Measurements from ENCODE around the gene CUEDC1.
A peak's percentile ranks its signal among the peaks of the same experiment; 100 is the strongest.

The CUEDC1 gene

DNA sequence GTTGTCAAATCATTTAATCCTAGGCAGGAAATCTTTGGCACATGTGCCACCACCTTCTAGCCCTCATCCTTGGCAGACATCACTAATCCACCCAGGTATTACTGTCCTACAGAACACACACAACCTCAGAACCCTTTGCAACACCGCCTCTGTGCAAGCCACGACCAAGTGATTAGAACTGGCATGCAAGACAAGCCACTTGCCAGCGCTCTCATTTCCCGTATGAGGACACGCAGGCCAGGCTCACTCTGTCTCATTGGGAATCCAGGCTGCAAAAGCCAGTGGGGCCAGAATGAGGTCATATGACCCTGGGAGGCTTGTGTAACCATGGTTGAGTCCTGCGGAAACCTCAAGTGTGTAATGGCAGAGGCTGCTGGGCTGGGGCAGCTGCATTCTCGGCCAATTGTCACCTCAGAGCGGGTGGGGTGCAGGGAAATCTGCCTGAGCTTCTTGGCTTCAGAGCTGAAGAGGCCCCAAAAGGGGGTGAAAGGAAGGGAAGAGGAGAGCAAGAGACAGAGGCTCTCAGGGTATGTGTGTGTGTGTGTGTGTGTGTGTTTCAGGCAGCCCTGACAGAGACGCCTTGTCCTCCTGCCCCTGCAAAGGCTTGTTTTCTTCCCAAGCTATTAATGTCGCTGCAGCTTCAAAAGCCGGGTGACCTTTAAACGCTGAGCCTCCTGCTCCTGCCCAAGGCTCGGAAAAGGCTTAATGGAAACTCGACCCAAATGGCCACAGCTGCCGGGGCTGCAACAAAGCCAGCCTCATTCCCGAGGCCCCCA is 62.2 kb downstream of the CUEDC1 start:
- DNase-seq = peak; percentile 99

DNA sequence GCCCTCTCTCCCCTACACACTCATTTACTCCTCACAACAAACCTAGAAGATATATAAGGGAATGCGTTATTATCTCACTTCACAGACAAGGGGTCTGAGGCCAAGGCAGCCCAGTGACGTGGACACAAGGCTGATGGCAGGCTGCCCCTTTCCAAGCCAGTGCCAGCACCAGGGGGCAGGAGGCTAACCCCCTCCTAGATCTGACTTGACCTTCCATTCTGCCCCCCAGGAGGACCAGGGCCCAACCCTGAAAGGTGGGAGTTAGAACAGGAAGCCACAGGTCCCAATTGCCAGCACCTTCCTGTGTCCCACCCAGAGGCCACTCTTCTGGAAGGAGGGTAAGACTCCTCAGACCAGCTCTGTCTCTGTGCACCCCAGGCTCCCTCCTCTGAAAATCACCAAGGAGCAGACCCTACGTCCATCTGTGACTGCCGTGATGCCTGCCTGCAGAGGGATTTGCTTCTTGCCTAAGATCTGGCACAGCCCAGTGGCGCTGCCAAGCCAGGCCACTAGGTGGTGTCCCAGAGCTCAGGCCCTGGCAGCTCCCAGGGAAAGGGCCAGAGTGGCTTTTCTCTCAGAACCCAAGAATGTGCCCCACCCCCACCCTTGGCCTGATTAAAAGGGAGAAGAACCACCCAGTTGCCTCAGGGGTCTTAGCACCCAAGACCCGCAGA is 62.9 kb downstream of the CUEDC1 start:
- peak; percentile 70 to 71 for DNase-seq

DNA sequence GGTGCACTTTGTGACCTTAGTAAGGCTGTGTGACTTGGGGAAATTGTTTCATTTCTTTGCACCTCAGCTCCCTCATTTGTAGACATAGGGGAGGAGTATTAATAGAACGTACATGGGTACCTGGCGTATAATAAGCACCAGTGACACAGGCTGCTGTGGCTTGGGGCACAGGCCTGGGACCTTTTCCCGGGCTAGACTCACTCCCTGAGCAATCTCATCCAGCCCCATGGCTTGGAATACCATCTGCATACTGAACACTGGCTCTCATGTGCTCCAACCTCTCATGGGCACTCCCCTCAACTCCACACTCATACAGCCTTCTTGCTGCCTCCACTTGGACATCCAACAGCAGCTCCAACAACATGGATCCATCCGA is 64.4 kb downstream of the CUEDC1 start:
- no peak for DNase-seq

DNA sequence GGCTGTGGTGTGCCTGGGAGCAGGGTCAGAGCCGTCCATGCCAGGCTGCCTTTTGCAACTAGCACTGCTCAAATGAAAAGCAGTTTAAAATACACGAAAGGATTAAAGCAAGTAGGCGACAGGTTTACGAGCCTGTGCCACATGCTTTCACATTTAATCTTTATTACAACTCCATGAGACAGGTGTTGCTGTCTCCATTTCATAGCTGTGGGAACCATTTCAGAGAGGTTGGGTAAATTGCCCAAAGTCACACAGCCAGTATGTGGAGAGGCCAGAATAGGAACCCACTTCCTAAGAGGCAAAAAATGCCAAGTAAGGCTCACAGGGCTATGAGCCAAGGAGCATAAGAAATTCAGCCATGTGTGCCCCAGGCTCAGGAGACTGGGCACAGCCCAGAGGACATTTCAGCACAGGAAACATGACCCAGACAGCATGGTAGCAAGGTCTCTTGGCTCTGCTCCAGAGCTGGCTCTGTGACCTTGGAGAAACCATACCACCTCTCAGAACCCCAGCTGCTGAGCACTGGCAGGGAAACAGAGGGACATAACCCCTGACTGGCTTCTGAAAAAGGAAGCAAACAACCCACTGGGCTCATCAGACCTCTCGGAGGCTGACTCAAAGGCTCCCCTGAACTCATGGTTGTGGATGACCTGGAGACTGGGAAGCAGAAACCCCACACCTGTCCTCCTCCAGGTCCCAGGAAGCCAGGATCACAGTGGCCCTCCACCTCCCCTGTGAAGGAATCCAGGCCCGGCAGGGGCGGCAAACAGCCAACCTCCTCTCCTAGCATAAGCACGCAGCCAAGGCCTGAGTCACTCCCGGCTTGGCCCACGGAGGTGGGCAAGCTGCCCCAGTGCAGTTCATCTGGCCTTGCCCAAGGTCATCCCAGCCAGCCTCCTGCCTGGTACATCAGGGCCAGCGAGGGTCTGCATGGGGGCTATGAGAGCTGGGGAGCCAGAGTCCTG is 65.0 kb downstream of the CUEDC1 start:
- DNase-seq = peak; percentile 45 to 71

DNA sequence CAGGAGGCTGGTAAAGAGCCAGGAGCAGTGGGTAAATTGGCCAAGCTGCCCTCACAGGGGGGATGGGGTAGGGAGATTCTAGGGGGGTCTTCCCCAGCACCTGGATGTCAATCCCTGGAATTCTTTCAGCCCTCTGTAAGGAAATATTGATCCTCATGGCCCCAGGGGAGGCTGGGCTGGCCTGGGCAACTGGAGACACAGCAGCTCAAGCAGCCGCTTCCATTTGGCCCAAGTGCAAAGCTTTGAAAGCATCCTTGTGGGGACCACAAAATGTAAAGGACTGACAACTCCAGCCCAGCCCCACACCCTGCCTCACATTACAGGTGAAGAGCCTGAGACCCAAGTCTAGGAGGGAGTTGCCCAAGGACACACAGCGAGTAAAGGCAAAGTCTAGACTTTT is 66.0 kb downstream of the CUEDC1 start:
- DNase-seq = no peak

DNA sequence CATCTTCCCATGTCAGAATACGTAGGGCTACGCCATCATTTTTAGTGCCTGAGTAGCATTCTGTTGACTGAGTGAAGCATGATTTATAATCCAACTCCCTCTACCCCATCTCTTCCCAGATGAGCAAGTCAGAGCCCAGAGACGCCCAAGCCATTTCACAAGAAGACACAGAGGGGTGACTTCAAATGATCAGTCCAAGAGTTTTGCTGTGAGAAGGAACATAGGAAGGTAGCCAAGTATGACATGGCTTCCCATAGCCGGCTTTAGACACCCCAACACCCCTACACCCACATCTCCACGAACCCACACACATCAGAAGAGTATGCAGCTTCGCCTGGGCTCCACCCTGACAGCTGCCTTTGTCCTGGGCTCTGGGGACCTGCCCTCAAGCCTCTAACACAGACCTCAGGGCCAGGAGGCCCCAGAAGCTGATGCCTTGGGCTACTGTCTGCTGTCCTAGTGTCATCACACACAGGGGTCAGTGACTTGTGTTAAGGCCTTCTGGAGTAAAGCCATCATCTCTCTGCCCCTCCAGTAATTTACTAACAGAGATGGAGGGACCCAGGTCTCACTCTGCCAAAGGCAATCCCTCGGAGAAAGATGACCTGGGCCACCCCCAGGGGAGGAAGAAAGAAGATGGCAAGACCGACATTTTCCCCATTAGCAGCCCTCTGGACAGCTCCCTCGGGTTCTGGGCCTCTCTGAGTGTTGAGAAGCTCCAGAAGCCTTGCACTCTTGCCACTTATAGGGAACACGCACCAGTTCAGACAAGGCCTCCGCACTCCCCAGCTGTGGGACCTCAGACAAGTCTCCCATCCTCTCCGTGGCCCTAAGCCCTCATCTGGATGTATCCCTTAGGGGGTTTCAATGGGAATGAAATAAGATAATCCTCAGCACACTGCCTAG is 66.6 kb downstream of the CUEDC1 start:
- no peak for DNase-seq

DNA sequence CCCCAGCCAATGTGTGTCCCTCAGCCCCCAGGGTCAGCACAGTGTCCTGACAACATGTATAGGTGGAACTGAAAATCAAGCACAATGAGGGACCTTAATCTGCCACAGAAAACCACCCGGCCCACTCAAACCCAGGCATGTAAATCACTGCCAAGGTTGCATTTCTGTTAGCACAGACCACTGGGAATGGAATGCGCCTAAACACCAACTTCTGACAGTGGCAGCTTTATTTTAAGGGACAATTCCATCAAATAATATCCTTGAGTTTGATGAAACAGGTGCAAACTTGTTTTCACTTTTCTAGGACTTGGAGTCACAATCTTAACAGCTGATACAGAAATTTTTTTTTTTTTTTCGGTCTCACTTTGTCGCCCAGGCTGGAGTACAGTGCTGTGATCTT is 68.1 kb downstream of the CUEDC1 start:
- DNase-seq = no peak

DNA sequence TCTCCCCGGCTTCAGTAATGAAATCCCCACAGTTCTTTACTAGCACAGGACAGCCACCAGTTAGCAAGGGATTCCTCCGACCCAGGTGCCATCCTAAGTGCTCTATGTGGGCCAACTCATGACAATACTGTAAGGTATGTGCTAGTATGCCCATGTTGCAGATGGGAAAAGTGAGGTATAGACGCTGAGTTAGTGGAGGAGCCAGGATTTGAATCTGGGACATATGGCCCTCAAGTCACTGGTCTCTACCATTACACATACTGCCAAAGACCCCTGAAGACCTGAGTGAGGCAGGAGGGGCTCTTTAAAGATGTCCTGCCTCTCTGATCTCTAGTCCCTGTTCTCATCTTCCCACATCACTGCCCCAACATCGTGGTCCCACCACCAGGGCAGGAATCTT is 69.2 kb downstream of the CUEDC1 start:
- DNase-seq = no peak

DNA sequence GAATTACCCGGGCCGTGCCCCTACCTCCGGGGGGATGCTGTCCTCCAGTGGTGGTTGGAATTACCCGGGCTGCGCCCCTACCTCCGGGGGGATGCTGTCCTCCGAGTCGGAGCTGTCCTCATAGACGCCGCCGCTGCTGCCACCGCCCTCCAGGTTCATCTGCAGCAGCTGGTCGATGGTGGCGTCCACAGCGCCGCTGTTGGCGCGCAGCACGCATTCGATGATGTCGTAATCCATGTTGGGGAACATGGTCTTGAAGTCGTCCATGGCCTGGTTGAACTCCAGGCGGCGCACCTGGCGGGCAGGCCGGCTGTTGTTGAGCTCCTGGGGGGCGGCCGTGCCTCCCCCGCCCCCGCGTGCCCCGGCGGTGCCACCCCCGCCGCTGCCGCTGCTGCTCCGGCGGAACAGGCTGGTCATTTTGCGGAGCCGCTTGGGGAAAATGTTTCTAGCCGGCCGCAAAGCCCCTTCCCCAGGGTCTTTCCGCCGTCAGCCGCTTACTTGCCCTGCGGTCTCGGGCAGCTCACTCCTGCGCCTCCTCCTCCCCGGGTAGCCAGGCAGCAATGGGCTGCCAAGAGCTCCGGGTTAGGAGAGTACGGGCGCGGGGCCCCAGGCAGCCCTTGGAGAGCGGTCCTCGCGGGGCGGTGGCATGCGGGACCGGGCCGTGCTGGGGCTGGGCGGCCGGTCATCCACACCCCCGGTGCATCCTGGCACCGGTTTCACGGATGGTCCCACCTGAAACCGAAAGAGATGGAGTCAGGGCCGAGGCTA is 69.9 kb downstream of the CUEDC1 start:
- no peak for DNase-seq

DNA sequence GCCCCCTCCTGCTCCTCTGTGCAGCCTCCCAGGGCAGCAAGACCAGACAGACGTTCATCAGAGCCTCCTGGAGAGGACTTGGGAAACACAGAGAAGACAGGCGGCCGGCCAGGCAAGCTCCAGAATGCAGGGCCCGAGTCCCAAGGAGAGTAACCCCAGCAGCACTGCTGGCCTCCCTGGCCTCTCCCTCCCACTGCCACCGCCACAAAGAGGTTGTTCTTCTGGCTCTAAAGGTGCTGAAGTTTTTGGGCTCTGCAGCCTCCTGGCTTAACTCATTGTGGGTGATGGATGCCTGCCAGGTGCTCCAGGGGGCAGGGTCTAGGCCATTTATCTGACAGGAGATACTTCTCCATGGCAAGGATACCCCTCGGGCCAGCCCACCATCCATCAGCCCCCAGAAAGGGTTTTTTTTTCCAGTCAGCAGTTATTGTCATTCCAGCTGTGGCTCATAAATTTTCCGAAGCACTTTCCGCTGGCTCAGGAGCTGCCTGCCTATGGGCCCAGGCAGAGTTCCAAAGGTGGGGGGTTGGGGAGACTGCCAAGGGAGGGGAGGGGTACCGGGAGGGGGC is 73.3 kb downstream of the CUEDC1 start:
- no peak for DNase-seq

DNA sequence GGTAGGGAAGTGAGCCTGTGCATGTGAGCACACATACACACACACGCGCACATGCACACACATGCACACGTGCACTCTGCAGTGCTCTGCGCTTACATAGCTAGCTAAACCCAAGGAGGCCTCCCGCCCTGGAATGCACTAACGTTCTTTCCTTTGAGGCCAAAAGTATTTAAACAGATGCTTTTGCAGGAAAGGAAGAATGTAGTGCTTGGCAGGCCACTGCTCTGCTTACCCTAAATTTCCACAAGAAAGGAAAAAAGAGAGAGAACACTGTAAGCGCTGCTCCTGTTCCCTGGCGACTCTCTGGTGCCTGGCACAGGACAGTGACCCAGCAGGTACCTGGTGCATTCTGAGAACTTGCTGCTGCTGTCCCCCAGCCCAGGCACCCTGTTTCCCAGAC is 74.1 kb downstream of the CUEDC1 start:
- no peak for DNase-seq

DNA sequence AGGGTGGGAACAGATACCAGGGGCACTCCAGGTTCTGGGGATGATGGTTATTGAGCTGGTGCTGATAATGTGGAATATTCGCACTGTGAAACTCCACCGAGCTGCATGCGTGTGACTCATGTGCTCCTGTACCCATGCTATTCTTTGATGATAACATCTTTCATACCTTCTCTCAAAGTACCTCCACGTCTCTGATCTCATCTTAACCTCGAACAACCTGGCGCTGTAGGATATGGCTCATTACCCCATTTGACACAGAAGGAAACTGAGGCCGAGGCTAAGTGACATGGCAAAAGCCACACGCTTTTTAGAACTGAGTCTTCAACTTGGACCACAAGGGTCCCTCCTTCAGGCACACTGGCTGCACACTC is 75.1 kb downstream of the CUEDC1 start:
- no peak for DNase-seq

DNA sequence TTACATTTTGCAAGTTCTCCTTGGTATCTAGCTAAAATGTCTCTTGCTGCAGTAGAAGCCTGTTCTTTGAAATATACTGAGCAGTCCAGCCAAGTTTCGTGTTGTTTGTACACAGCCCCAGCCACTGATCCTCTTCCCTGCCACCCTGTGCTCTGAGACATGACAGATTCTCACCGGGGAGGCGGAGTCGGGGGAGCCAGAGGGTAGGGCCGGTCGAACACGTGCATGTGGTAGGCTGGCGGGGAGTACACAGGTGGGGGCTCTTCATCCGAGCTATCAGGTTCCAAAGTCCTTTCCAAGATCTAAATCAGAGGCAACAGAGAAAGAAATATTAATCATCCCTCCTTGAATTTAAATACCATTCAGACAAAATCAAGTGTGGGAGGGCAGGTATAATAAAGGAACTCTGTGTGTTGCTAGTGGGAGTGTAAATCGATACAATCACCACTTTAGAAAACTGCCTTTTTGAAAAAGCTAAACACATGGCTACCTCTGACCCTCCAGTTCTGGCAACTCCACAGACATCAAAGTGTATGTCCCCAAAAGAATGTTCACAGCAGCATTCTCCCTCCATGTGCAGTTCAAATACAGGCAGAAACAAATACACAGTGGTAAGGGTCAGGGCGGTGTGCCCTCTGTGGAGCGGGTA is 75.7 kb downstream of the CUEDC1 start:
- DNase-seq = no peak

DNA sequence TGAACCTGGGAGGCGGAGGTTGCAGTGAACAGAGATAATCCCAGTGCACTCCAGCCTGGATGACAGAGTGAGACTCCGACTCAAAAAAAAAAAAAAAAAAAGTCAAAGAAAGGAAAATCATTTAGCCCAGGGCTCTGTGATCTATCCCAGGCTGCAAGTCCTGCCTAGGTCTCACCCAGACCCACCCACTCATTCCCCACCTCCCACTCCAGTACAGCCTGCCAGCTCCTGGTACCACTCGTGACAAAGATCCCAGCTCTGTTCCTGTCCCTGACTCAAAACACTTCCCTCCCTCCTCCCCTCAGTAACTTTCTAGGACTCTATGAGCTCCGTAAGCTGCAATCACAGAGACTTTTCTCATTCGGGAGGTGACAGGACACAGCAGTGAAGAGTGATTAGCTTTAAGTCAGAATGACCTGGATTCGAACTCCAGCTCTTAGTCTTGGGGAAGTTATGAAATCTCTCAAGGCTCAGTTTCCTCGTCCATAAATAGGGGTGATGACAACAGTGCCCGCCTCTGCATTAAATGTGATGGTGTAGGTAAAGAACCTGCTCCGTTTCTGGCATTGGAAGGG is 77.3 kb downstream of the CUEDC1 start:
- no peak for DNase-seq

DNA sequence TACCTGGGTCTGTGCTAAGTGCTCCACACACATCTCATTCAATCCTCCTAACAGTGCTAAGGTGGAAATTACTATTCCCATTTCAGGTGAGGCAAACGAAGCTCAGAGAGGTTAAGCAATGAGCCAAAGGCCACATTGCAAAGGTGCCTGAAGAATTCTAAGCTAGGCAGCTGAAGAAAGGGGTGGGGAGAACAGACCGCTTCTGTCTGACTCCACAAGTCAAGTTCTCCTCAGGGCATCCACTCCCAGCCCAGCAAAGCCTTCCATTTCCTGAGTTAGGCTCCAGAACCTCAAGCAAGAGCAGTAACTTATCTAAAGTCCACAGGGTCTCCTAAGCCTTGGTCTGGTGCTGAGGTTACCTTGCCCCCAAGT is 78.4 kb downstream of the CUEDC1 start:
- DNase-seq = no peak

DNA sequence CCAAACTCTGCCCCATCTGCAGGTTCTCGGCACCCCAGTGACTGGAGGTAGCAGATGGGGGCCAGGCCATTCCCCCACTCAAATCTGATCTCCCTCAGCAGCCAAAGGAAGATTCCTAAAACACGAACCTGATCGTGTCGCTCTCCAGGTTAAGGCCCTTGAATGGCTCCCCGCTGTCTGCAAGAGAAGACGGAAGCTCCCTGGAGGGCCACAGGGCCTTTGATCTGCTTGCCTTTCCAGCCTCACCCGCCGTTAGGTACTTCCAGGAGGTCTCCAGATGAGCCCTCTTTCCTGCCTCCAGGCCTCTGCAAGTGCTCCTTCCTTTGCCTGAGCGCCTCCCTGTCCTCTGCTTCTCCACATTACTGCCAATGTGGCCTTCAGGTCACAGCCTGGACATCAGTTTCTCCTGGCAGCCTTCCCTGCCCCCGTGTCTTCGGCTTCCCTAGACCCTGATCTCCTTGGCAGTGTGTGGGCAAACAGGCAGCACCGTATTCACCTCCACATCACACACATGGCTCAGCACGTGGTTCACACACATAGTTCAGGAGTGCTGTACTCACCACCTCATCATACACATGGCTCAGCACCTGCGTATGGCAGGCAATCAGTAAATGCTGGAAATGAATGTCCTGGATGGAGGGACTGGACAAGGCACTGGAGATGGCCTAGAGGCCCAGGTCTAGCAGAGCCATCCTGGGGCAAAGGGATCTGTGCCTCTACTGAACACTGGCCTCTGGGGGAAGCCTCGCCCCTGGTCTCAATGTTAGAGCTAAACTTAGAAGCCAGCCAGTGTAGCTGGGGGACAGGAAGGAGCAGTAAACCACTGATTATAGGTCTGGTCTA is 79.0 kb downstream of the CUEDC1 start:
- no peak for DNase-seq

DNA sequence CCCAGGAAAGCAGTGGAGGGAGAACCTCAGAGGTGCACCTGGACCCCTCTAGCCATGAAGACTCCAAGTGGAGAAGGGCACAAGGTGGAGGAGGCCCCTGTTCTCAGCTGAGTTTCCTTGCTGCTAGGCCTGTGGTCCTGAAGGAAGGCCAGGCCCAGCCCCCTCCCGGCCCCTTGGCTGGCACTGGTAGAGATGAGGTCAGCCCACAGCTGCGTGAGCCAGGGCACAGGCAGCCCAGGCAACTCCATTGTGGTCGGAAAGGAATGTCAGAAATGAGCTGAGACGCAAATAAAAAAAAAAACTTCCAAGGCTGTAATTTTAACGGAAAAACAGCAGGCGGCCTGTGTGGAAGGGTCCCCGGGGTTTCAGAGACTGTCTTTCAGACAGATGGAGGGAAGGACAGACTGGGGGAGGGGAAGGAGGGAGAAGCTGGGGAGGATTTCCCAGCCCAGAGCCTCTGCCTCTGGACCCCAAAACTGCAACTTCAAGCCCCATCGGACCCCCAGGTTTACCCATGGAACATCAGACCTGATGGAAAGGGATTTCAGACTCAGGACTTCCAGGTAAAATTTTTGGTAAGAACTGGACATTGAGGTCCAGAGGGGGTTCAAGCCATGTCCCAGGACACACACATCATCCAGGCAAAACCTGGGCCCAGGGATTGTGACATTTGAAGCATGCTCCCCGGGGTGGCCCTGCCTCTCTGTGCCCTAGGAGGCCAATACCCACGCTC is 79.8 kb downstream of the CUEDC1 start:
- peak in 1 of 2 experiments; percentile 13 for DNase-seq

DNA sequence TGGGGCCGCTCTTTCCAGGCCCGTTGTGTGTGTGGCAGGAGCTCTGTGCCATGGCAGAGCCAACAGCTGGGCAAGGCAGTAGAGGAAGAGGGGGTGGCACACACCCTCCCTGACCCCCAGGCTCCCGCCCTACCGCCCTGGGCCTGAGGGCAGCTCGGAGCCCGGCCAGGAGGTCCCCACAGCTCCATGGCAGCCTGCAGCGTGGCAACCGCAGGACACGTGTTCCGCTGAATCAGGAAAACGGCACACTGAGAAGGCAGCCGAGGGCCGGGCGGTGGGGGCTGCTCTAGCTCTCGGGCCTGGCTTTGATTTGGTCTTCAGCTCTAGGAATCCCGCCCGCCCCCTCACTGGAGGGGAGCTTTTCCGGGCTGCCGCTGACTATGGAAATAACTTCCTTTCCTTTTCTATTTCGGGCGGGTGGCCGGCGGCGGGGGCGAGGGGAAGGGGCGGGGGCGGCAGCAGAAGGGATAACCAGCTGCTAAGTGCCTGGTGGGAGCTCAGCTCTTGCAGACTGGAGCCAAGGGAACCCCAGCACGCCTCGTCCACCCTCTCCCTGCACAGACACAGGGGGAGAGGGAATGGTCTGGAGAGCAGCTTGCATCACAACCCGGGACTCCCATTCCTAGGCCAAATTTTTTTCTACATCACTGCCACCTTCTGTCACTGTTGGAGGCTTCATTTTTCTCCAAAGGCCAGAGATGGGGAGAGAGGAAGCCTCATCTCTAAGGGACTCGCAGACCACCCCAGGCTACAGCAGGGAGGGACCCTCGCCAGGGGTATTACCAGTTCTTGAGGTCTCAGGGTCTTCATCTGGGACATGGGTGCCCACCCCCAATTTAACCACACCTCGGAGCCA is 80.5 kb downstream of the CUEDC1 start:
- peak; percentile 54 to 64 for DNase-seq
